ENCODE data around the gene TXNIP. TPM values are rescaled to one million over a fixed set of nuclear protein-coding genes. Genes with fewer than 3 reads are reported as not detected.

TXNIP gene
- total RNA-seq, 3 donors from 2014 or later (not counting 1 experiment from before 2014, with no cell fraction given), result 984 to 1,724 (median 1,422) TPM

DNA sequence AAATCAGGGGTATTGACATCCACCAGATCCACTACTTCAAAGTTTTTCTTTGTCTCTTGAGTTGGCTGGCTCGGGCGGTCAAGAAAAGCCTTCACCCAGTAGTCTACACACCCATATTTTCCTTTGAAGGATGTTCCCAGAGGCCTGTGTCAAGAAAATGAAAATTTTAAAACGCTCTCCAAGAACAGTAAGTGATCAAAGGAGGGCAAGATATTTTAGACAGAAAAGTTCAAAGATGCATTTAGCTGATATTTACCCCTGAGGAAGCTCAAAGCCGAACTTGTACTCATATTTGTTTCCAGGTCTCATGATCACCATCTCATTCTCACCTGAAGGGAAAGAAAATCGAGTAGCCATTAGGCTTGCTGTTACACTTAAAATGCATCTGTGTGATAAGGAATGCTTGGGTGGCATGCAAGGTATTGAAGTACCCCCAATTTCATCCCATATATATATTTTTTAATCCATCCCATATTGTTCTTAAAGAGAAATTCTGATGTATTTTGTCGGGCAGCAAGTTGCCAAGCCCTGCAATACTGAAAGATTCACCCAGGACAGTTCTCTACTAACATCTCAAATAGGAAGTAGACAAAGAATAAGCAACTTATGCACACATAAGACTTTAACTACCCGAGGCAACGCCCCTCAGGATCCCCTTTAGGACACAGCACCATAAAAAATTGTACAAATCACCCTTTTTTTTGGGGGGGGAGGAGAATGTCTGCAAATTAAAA is 1.1 kb downstream of the TXNIP start:
- H3K4me1 ChIP-seq (ENCODE audit: control insufficient read depth, insufficient read depth, low read length), result peaks cover 49% of the 10 kb centered on the region
- TF ChIP-seq, protein P1, sequence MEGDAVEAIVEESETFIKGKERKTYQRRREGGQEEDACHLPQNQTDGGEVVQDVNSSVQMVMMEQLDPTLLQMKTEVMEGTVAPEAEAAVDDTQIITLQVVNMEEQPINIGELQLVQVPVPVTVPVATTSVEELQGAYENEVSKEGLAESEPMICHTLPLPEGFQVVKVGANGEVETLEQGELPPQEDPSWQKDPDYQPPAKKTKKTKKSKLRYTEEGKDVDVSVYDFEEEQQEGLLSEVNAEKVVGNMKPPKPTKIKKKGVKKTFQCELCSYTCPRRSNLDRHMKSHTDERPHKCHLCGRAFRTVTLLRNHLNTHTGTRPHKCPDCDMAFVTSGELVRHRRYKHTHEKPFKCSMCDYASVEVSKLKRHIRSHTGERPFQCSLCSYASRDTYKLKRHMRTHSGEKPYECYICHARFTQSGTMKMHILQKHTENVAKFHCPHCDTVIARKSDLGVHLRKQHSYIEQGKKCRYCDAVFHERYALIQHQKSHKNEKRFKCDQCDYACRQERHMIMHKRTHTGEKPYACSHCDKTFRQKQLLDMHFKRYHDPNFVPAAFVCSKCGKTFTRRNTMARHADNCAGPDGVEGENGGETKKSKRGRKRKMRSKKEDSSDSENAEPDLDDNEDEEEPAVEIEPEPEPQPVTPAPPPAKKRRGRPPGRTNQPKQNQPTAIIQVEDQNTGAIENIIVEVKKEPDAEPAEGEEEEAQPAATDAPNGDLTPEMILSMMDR (IDR thresholded peaks at IDR 0.05), result no peak
- no peak for ATAC-seq
- peak overlapping the region; percentile 88 for H3K27ac ChIP-seq (ENCODE audit: low read length)
- H3K36me3 ChIP-seq (ENCODE audit: control insufficient read depth, insufficient read depth, low read length), result peaks cover 41% of the 10 kb centered on the region
- intact Hi-C loops (cut with micrococcal nuclease), result loop anchor here (2.0 to 5.0 kb wide), 4 partner anchors 17 to 68 kb away; partner anchors contain the start of genes ANKRD34A, POLR3GL and RBM8A
- H3K4me3 ChIP-seq (ENCODE audit: low read length), result peak overlapping the region; percentile 64
- no peaks in the 10 kb centered on the region for H3K27me3 Mint-ChIP-seq (ENCODE audit: low read depth in 2 of 2)
- peak overlapping the region; percentile 97 for H3K4me3 Mint-ChIP-seq
- peaks cover 77 to 82% of the 10 kb centered on the region in 2 donors for H3K4me1 Mint-ChIP-seq
- peak overlapping the region; percentile 97 to 99 for H3K27ac Mint-ChIP-seq
- 0% methylated on average over 5 of the region's 8 CpGs for WGBS (ENCODE audit: insufficient coverage)
- peaks cover 47% of the 10 kb centered on the region for H3K36me3 Mint-ChIP-seq
- H3K27me3 ChIP-seq (ENCODE audit: control insufficient read depth, insufficient read depth, low read length), result no peaks in the 10 kb centered on the region
- no peaks in the 10 kb centered on the region for H3K9me3 ChIP-seq (ENCODE audit: control insufficient read depth, insufficient read depth, low read length)
- DNase-seq, result no peak
- H3K9me3 Mint-ChIP-seq, result no peaks in the 10 kb centered on the region

DNA sequence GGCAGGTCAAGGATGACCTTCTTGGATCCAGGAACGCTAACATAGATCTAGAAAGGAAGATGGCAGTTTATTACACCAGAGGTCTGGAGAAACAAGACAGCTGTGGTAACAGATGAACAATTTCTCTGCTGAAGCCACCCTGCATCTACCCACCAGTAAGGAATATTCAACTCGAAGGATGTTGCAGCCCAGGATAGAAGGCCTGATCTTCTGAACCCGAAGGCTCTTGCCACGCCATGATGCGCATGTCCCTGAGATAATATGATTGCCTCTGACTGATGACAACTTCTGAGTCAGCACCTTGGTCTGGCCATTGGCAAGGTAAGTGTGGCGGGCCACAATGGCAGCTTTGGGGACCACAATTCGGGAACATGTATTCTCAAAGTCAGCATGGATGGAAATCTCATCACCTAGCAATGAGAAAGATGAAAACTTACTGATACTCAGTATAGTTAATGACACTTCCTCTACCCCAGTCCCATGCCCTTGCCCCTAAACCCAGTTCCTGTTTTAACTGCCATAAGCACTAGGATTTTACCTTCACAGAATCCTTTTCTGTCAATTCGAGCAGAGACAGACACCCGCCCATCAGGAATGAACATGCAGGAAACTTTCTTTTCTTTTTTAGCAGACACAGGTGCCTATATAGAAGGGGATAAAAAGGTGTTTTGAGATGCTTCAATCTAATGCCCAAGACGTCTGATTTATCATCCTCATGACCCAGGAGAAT is 1.8 kb downstream of the TXNIP start:
- intact Hi-C loops (cut with micrococcal nuclease), result loop anchor here (2.0 to 5.0 kb wide), 4 partner anchors 18 to 67 kb away; partner anchors contain the start of genes ANKRD34A, POLR3GL and RBM8A
- H3K4me3 Mint-ChIP-seq, result peak overlapping the region; percentile 97
- 5% methylated on average over 10 of the region's 10 CpGs for WGBS (ENCODE audit: insufficient coverage)
- H3K36me3 ChIP-seq (ENCODE audit: control insufficient read depth, insufficient read depth, low read length), result peaks cover 41% of the 10 kb centered on the region
- peak overlapping the region; percentile 97 to 99 for H3K27ac Mint-ChIP-seq
- H3K4me1 Mint-ChIP-seq, result peaks cover 70 to 76% of the 10 kb centered on the region in 2 donors
- peaks cover 47% of the 10 kb centered on the region for H3K36me3 Mint-ChIP-seq
- ATAC-seq (peak in 1 of 3 donors; percentile 12), DNase-seq (peak in 1 of 2 donors; percentile 41)
- no peaks in the 10 kb centered on the region for H3K9me3 ChIP-seq (ENCODE audit: control insufficient read depth, insufficient read depth, low read length)
- peak overlapping the region; percentile 64 for H3K4me3 ChIP-seq (ENCODE audit: low read length)
- H3K27me3 Mint-ChIP-seq (ENCODE audit: low read depth in 2 of 2), result no peaks in the 10 kb centered on the region
- H3K27ac ChIP-seq (ENCODE audit: low read length), result peak overlapping the region; percentile 88
- no peaks in the 10 kb centered on the region for H3K27me3 ChIP-seq (ENCODE audit: control insufficient read depth, insufficient read depth, low read length)
- TF ChIP-seq, protein P1 (IDR thresholded peaks at IDR 0.05), result no peak
- no peaks in the 10 kb centered on the region for H3K9me3 Mint-ChIP-seq
- peaks cover 46% of the 10 kb centered on the region for H3K4me1 ChIP-seq (ENCODE audit: control insufficient read depth, insufficient read depth, low read length)

DNA sequence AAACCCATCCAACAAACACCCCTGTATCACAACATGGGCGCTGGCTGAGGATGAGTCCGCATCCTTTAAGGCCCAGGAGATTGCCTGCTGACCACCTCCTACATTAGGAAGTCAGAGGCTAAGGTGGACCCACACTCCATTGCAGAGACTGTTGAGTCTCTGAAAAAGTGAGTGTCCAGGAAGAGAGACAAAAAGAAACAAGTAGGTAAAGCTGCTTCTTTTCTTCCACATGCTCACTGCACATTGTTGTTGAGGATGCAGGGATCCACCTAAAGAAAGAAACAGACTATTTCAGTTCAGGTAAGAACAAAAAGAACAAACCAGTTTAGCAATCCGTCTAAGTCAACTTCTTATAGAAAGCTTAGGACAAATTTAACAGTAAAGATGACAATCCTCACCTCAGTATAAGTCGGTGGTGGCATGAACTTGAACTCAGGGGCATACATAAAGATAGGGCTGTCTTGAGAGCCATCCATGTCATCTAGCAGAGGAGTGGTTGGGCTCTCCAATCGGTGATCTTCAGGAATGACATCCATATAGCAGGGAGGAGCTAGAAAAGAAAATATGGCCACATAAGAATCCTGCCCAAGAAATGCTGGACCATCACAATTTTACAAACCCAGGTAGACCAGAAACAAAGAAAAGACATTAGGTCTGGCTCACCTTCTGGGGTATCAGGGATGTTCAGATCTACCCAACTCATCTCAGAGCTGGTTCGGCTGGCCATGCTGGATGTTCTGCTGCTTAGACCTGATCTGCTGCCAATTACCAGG is 2.6 kb downstream of the TXNIP start:
- Histone ChIP-seq H3K4me3 (ENCODE audit: low read length) (peak overlapping the region; percentile 64), H3K36me3 (ENCODE audit: control insufficient read depth, insufficient read depth, low read length) (peaks cover 41% of the 10 kb centered on the region), H3K9me3 (ENCODE audit: control insufficient read depth, insufficient read depth, low read length) (no peaks in the 10 kb centered on the region), H3K27me3 (ENCODE audit: control insufficient read depth, insufficient read depth, low read length) (no peaks in the 10 kb centered on the region), H3K4me1 (ENCODE audit: control insufficient read depth, insufficient read depth, low read length) (peaks cover 38% of the 10 kb centered on the region), H3K27ac (ENCODE audit: low read length) (peak overlapping the region; percentile 88)
- Mint-ChIP-seq H3K4me1 (peaks cover 64 to 70% of the 10 kb centered on the region in 2 donors), H3K27me3 (ENCODE audit: low read depth in 2 of 2) (no peaks in the 10 kb centered on the region), H3K9me3 (no peaks in the 10 kb centered on the region), H3K4me3 (peak overlapping the region; percentile 97), H3K36me3 (peaks cover 47% of the 10 kb centered on the region), H3K27ac (peak overlapping the region; percentile 97 to 99)
- DNase-seq, result no peak
- WGBS (ENCODE audit: insufficient coverage), result 6% methylated on average over 4 of the region's 6 CpGs
- TF ChIP-seq, protein P1 (IDR thresholded peaks at IDR 0.05), result no peak
- intact Hi-C loops (cut with micrococcal nuclease), result loop anchor here (2.0 kb wide), 1 partner anchor 19 kb away; no protein-coding TSS in a partner anchor
- ATAC-seq, result no peak

All from natural killer cell (primary cell).